Pancreas (tissue), 10 donors: ENCODE results near the gene DLX1. TPM values are rescaled to one million over a fixed set of nuclear protein-coding genes. Genes with fewer than 3 reads are reported as not detected.
"Not testable (repeated sequence)": the region's sequence is repeated elsewhere in the genome, so short reads cannot be mapped to it uniquely, and the experiment has no call there.

ENCODE experiments used
- ATAC-seq, 4 donors: fragments of 200-7000 bp; cut with Tn5 transposase; one replicate each; pipeline versions ENCODE4 v1.8.0 to v1.9.1; 2020; ENCODE audit warnings: mild to moderate bottlenecking in 4 of 4, moderate library complexity in 4 of 4
- DNase-seq, 6 donors: peaks; one replicate each; pipeline ENCODE4 v3.0.0-alpha.2; 2020
- FAIRE-seq: peaks from 2 replicates; lab custom pipeline; 2012; peaks lifted over from hg19 to GRCh38; lab: Jason Lieb, UNC
- H3K27ac ChIP-seq, 4 donors: fragments of 200-600 bp; sonication (generic); 1 replicate in 3 of 4; 2 replicates in 1 of 4; pipeline versions ENCODE4 v1.5.0 to v1.8.0; 2020
- H3K27me3 ChIP-seq, 4 donors: fragments of 200-600 bp; one replicate each; pipeline ENCODE4 v1.8.0; 2021
- H3K36me3 ChIP-seq, 3 donors: fragments of 200-600 bp; sonication (generic) in 1 of 3; one replicate each; pipeline versions ENCODE4 v1.5.0 to v1.8.0; 2020 to 2021
- H3K4me1 ChIP-seq, 3 donors: fragments of 200-600 bp; one replicate each; pipeline ENCODE4 v1.8.0; 2021
- H3K4me3 ChIP-seq, 4 donors: fragments of 200-600 bp; sonication (generic) in 2 of 4; one replicate each; pipeline versions ENCODE4 v1.5.0 to v1.8.0; 2020 to 2021
- H3K9me3 ChIP-seq, 4 donors: fragments of 200-600 bp; one replicate each; pipeline ENCODE4 v1.8.0; 2021
- CTCF ChIP-seq, 4 donors: fragments of 200-600 bp; sonication (generic) in 3 of 4; IDR thresholded peaks; one replicate each; pipeline versions ENCODE4 v1.5.0 to v1.8.0; 2021; ENCODE audit warnings: antibody characterized with exemption in 4 of 4
- WGBS, 2 donors: extraction: QIAGEN DNeasy Blood & Tissue Kit; methylation state at CpG; one replicate each; pipeline ENCODE4 v1.1.7; 2013; 5-methylcytosine and 5-hydroxymethylcytosine counted together
- intact Hi-C, 3 donors: fragments of 100-400 bp; cut with DNase I; formaldehyde crosslinking; loops; one replicate each; pipeline versions ENCODE4 v1.11.1 to v1.14.2; 2022
- polyA plus RNA-seq, 2 donors: library from polyadenylated mRNA; stranded (reverse); fragments of 200-250 nt; gene quantifications; one replicate each; pipeline ENCODE4 v1.2.3, GENCODE V29; 2013
- total RNA-seq, 6 donors: library from RNA; stranded (reverse); fragmentation: NEBNext Ultra II Directional in 4 of 6; extraction: Animal tissue kit (Norgen Biotek cat#: 25700) in 4 of 6; gene quantifications; one replicate each; pipeline versions ENCODE4 v1.2.1 to v1.2.4, GENCODE V29; 2021 to 2023
- donor health status: healthy with polysubstance abuse.
- donor health status: DM: no; HTN: no; CAD: no; lungs with moderate emphysema.
- donor health status: DM: no; HTN: no; CAD: no.
- donor health status: control.
- donor health status: control.
- donor health status: Bipolar disorder and iron deficiency.
- donor health status: DM: yes; HTN: yes; CAD: no.
- donor health status: DM: no; HTN: no; CAD: no.
- donor health status: DM: no; HTN: no; CAD: no.
- donor health status: DM: yes; HTN: yes; CAD: no.

The DLX1 gene
- total and polyA plus RNA-seq, 8 donors = 0.15 to 0.26 (median 0.25) TPM; not detected in 5

DNA sequence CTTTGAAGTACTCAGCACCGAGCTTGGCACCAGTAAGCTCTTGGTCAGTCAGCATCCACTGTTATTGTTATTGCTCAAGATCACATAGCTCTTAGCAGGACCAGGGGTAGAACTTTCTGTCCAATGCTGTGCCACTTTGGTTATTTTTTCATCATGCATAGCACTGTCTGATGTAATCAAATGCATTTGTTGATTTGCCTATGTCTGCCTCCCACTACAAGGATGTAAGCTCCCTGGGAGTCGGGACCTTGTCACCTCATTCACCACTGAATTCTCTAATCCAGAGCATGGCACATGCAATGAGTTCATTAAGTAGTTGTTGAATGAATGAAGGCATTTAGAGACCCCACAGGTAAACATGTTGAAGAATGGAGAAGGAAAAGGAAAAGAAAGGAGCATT, 29.0 kb upstream of the DLX1 start:
- no peak for DNase-seq
- Histone ChIP-seq H3K9me3 (no peaks in the 10 kb centered on the region), H3K27ac (no peak overlapping the region), H3K4me3 (no peak overlapping the region), H3K4me1 (peaks cover 0 to 6% (median 0%) of the 10 kb centered on the region in 3 donors), H3K27me3 (no peaks in the 10 kb centered on the region), H3K36me3 (no peaks in the 10 kb centered on the region)
- FAIRE-seq = no peak
- intact Hi-C loops = no loop called here
- no peak for ATAC-seq
- TF ChIP-seq CTCF (IDR thresholded peaks at IDR 0.05) = no peak
- WGBS, 2 donors = 86 to 93% methylated on average over 2 of the region's 2 CpGs

DNA sequence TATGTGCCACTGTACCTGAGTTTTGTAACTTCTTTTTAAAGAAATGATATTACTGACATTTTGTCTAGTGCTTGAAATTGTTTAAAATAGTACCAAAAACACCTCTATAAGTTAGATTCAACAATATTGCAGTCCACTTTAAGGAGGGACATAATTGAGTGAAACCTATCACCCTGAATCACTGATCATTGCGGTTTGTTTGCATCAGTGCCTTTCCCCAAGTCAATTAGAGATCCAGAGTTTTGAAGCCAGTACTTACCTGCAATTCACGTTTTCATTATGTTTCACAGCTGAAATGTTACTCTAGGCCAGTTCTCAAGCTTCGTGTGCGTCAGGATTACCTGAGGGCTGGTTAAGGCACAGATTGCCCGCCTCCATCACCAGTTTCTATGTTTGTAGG, 26.6 kb upstream of the DLX1 start:
- Histone ChIP-seq H3K4me1 (no peaks in the 10 kb centered on the region), H3K4me3 (no peak overlapping the region), H3K36me3 (no peaks in the 10 kb centered on the region), H3K27me3 (no peaks in the 10 kb centered on the region), H3K27ac (no peak overlapping the region), H3K9me3 (no peaks in the 10 kb centered on the region)
- no peak for DNase-seq
- FAIRE-seq = no peak
- TF ChIP-seq CTCF (IDR thresholded peaks at IDR 0.05) = no peak
- intact Hi-C loops = no loop called here
- no peak for ATAC-seq
- 91 to 96% methylated on average over 5 of the region's 5 CpGs for WGBS, 2 donors

- intact Hi-C loops, DNase-seq, H3K4me3 ChIP-seq, H3K36me3 ChIP-seq, ATAC-seq, H3K9me3 ChIP-seq, FAIRE-seq, H3K27me3 ChIP-seq, H3K4me1 ChIP-seq, H3K27ac ChIP-seq: not testable (repeated sequence)
- WGBS, 2 donors = 96 to 99% methylated on average over 5 of the region's 5 CpGs
Observed at GRCh38 chr2:172060118-172060517, 25.2 kb upstream of the DLX1 start.

GRCh38 chr2:172062402-172063004, 22.8 kb upstream of the DLX1 start:
- FAIRE-seq (no peak), ATAC-seq (no peak), DNase-seq (no peak)
- TF ChIP-seq CTCF (IDR thresholded peaks at IDR 0.05) = no peak
- no peaks in the 10 kb centered on the region for H3K9me3 ChIP-seq
- 86 to 95% methylated on average over 1 of the region's 1 CpG for WGBS, 2 donors
- H3K4me3 ChIP-seq = no peak overlapping the region
- no peaks in the 10 kb centered on the region for H3K36me3 ChIP-seq
- intact Hi-C loops = no loop called here
- H3K4me1 ChIP-seq = no peaks in the 10 kb centered on the region
- no peak overlapping the region for H3K27ac ChIP-seq
- no peaks in the 10 kb centered on the region for H3K27me3 ChIP-seq

DNA sequence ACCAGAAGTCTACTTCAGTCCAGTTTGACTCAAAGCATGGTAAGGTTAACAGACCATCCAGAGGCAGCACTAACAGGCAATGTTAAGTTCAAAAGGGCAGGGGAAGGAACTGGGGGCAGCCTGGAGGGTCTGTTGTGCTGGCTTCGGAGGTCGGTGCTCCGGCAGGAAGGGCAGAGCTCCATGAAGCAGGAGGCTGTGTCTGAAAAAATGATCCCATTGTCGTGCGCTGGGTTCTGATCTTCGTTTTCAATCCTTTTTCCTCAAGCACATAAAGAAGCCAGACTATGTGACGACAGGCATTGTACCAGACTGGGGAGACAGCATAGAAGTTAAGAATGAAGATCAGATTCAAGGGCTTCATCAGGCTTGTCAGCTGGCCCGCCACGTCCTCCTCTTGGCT, 21.9 kb upstream of the DLX1 start:
- Histone ChIP-seq H3K27me3 (no peaks in the 10 kb centered on the region), H3K9me3 (no peaks in the 10 kb centered on the region), H3K4me3 (no peak overlapping the region), H3K4me1 (no peaks in the 10 kb centered on the region), H3K36me3 (no peaks in the 10 kb centered on the region), H3K27ac (no peak overlapping the region)
- FAIRE-seq = no peak
- WGBS, 2 donors = 91 to 95% methylated on average over 9 of the region's 9 CpGs
- intact Hi-C loops = no loop called here
- no peak for ATAC-seq
- no peak for DNase-seq
- no peak for TF ChIP-seq CTCF (IDR thresholded peaks at IDR 0.05)
